ENCODE data around the gene POU2F1. TPM values are rescaled to one million over a fixed set of nuclear protein-coding genes. Genes with fewer than 3 reads are reported as not detected.

Gene POU2F1
- total RNA-seq, 1 experiment from 2014 or later, result 24.5 TPM

- Histone ChIP-seq H3K27me3 (ENCODE audit: insufficient read depth, low read length) (no peaks in the 10 kb centered on the region), H3K4me2 (ENCODE audit: low read length) (no peak overlapping the region), H3K27ac (ENCODE audit: low read depth, low read length) (no peak overlapping the region), H3K9ac (ENCODE audit: low read length) (no peak overlapping the region), H3K4me1 (ENCODE audit: control insufficient read depth in 1 of 2, insufficient read depth in 2 of 2, low read length in 2 of 2) (peaks cover 0 to 6% of the 10 kb centered on the region in 2 experiments; a peak in 1 of 4 replicates), H4K20me1 (ENCODE audit: insufficient read depth) (no peaks in the 10 kb centered on the region), H3K9me3 (ENCODE audit: control insufficient read depth in 1 of 2, insufficient read depth in 1 of 2, low read depth in 1 of 2, low read length in 2 of 2) (no peaks in the 10 kb centered on the region), H2AFZ (ENCODE audit: low read depth, low read length, poor library complexity, severe bottlenecking) (no peak overlapping the region), H3K79me2 (ENCODE audit: insufficient read depth, low read length) (no peaks in the 10 kb centered on the region), H3K9me2 (ENCODE audit: insufficient read depth) (no peaks in the 10 kb centered on the region), H3K4me3 (replicated peaks in 1 of 2; ENCODE audit: low read depth in 1 of 2, low read length in 2 of 2) (no peak overlapping the region), H3K36me3 (ENCODE audit: control insufficient read depth in 1 of 2, insufficient read depth in 2 of 2, low read length in 2 of 2) (peaks cover 0 to 6% of the 10 kb centered on the region in 2 experiments; a peak in 1 of 4 replicates)
- ChIA-PET POLR2A (no interaction called here), RAD21 (ENCODE audit: low non-redundant PET in 1 of 2, low total read pairs in 2 of 2, uncharacterized antibody in 2 of 2, unreplicated experiment in 2 of 2) (no interaction called here), CTCF (interaction anchor here (0.9 kb wide), 1 partner anchor 198 kb away, joined by 3 read pairs; no protein-coding TSS in a partner anchor)
- no TSS peak for BruUV-seq (replicated peaks)
- intact Hi-C loops (cut with micrococcal nuclease), result no loop called here
- DNase-seq (ENCODE audit: low read depth, low spot score), result no peak
- TF ChIP-seq POLR2AphosphoS5 (IDR thresholded peaks at IDR 0.05; ENCODE audit: low read depth, low read length), result no peak
- no peak for ATAC-seq
Measured at GRCh38 chr1:167418391-167418790, 197.7 kb downstream of the POU2F1 start.

- no peak overlapping the region for H3K9ac ChIP-seq (ENCODE audit: low read length)
- intact Hi-C loops (cut with micrococcal nuclease), result no loop called here
- CTCF ChIA-PET, result no interaction called here
- H3K36me3 ChIP-seq (ENCODE audit: control insufficient read depth in 1 of 2, insufficient read depth in 2 of 2, low read length in 2 of 2), result peaks cover 0 to 6% of the 10 kb centered on the region in 2 experiments; a peak in 1 of 4 replicates
- H3K9me3 ChIP-seq (ENCODE audit: control insufficient read depth in 1 of 2, insufficient read depth in 1 of 2, low read depth in 1 of 2, low read length in 2 of 2), result no peaks in the 10 kb centered on the region
- H3K27me3 ChIP-seq (ENCODE audit: insufficient read depth, low read length), result no peaks in the 10 kb centered on the region
- DNase-seq (ENCODE audit: low read depth, low spot score) (no peak), ATAC-seq (no peak)
- H2AFZ ChIP-seq (ENCODE audit: low read depth, low read length, poor library complexity, severe bottlenecking), result no peak overlapping the region
- RAD21 ChIA-PET (ENCODE audit: low non-redundant PET in 1 of 2, low total read pairs in 2 of 2, uncharacterized antibody in 2 of 2, unreplicated experiment in 2 of 2), result no interaction called here
- H3K79me2 ChIP-seq (ENCODE audit: insufficient read depth, low read length), result no peaks in the 10 kb centered on the region
- H3K4me2 ChIP-seq (ENCODE audit: low read length), result no peak overlapping the region
- H3K27ac ChIP-seq (ENCODE audit: low read depth, low read length), result no peak overlapping the region
- peaks cover 0 to 6% of the 10 kb centered on the region in 2 experiments; a peak in 1 of 4 replicates for H3K4me1 ChIP-seq (ENCODE audit: control insufficient read depth in 1 of 2, insufficient read depth in 2 of 2, low read length in 2 of 2)
- POLR2A ChIA-PET, result no interaction called here
- no peaks in the 10 kb centered on the region for H3K9me2 ChIP-seq (ENCODE audit: insufficient read depth)
- H4K20me1 ChIP-seq (ENCODE audit: insufficient read depth), result no peaks in the 10 kb centered on the region
- no peak overlapping the region for H3K4me3 ChIP-seq (replicated peaks in 1 of 2; ENCODE audit: low read depth in 1 of 2, low read length in 2 of 2)
- BruUV-seq (replicated peaks), result no TSS peak
- TF ChIP-seq EZH2phosphoT487 (IDR thresholded peaks at IDR 0.05; ENCODE audit: borderline replicate concordance) (no peak), POLR2A (IDR thresholded peaks at IDR 0.05; ENCODE audit: borderline replicate concordance, extremely low read depth, insufficient read depth, insufficient read length) (no peak), SIN3A (IDR thresholded peaks at IDR 0.05; ENCODE audit: low read depth) (no peak), SRF (IDR thresholded peaks at IDR 0.05; ENCODE audit: low read depth) (no peak), SP1 (IDR thresholded peaks at IDR 0.05; ENCODE audit: low read depth) (no peak), EGR1 (IDR thresholded peaks at IDR 0.05; ENCODE audit: low read depth) (no peak), TCF7L2 (IDR thresholded peaks at IDR 0.05; ENCODE audit: borderline replicate concordance, extremely low read depth, insufficient read depth, insufficient read length) (no peak), JUND (IDR thresholded peaks at IDR 0.05) (no peak), CBX3 (IDR thresholded peaks at IDR 0.05; ENCODE audit: low read depth) (no peak)
- TF ChIP-seq, protein P1, sequence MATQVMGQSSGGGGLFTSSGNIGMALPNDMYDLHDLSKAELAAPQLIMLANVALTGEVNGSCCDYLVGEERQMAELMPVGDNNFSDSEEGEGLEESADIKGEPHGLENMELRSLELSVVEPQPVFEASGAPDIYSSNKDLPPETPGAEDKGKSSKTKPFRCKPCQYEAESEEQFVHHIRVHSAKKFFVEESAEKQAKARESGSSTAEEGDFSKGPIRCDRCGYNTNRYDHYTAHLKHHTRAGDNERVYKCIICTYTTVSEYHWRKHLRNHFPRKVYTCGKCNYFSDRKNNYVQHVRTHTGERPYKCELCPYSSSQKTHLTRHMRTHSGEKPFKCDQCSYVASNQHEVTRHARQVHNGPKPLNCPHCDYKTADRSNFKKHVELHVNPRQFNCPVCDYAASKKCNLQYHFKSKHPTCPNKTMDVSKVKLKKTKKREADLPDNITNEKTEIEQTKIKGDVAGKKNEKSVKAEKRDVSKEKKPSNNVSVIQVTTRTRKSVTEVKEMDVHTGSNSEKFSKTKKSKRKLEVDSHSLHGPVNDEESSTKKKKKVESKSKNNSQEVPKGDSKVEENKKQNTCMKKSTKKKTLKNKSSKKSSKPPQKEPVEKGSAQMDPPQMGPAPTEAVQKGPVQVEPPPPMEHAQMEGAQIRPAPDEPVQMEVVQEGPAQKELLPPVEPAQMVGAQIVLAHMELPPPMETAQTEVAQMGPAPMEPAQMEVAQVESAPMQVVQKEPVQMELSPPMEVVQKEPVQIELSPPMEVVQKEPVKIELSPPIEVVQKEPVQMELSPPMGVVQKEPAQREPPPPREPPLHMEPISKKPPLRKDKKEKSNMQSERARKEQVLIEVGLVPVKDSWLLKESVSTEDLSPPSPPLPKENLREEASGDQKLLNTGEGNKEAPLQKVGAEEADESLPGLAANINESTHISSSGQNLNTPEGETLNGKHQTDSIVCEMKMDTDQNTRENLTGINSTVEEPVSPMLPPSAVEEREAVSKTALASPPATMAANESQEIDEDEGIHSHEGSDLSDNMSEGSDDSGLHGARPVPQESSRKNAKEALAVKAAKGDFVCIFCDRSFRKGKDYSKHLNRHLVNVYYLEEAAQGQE (IDR thresholded peaks at IDR 0.05; ENCODE audit: low read depth), result no peak
Measured at GRCh38 chr1:167419245-167419644, 198.6 kb downstream of the POU2F1 start.

Data from HCT116 (cell line).